K562 (cell line): ENCODE results near the gene DIRAS3. TPM values are rescaled to one million over a fixed set of nuclear protein-coding genes. Genes with fewer than 3 reads are reported as not detected.
A peak's percentile ranks its signal among the peaks of the same experiment; 100 is the strongest.
"Not testable (repeated sequence)": the region's sequence is repeated elsewhere in the genome, so short reads cannot be mapped to it uniquely, and the experiment has no call there.

Experiments used
- ATAC-seq: fragments of 200-7000 bp; cut with Tn5 transposase; 3 replicates; pipeline ENCODE4 v1.9.1; 2020; ENCODE audit warnings: moderate library complexity
- BruUV-seq: library from RNA; stranded (reverse); fragments of 400-500 nt; replicated peaks from 2 replicates; lab custom pipeline; 2021; lab: Mats Ljungman, UMichigan
- CTCF ChIA-PET: fragments of 300-600 bp; formaldehyde crosslinking; extraction: SDS; loops from one replicate; lab custom pipeline; 2021; ENCODE audit warnings: low intra/inter-chr PET ratio; lab: Yijun Ruan, JAX
- POLR2A ChIA-PET: fragments of 300-600, 350-650 bp; sonication (Branson Sonifier 250); formaldehyde crosslinking; extraction: SDS; loops from one replicate; lab custom pipeline; 2021; ENCODE audit warnings: antibody characterized with exemption, inconsistent platforms; lab: Yijun Ruan, JAX
- DNase-seq, 4 experiments: peaks; one replicate each; pipeline versions ENCODE4 v3.0.0 to v3.0.0-alpha.2; 2011 to 2018; ENCODE audit warnings: low spot score in 3 of 4, mixed read lengths in 3 of 4; ENCODE audit errors: extremely low read depth in 1 of 4
- FAIRE-seq: peaks from 2 replicates; lab custom pipeline; 2011; peaks lifted over from hg19 to GRCh38; lab: Jason Lieb, UNC
- H2AFZ ChIP-seq: 2 replicates; pipeline ENCODE4 v1.6.0; 2011; ENCODE audit warnings: low read depth, low read length, control low read depth, inconsistent platforms
- H3K27ac ChIP-seq: fragments of 200-600 bp; 3 replicates; pipeline ENCODE4 v1.8.0; 2011; ENCODE audit warnings: low read depth, mild to moderate bottlenecking, control low read depth, inconsistent platforms, low read length, moderate library complexity, mixed read lengths; ENCODE audit errors: extremely low read depth
- H3K27me3 ChIP-seq, 2 experiments: fragments of 300-600 bp in 1 of 2; 2 replicates in 1 of 2; 3 replicates in 1 of 2; pipeline versions ENCODE4 v1.6.0 to v1.8.0; 2011; ENCODE audit warnings: inconsistent platforms in 2 of 2, low read length in 2 of 2, mild to moderate bottlenecking in 1 of 2, mixed read lengths in 1 of 2, moderate library complexity in 1 of 2; ENCODE audit not compliant: control insufficient read depth in 2 of 2, insufficient read depth in 2 of 2
- H3K36me3 ChIP-seq: fragments of 300-600 bp; 3 replicates; pipeline ENCODE4 v1.8.0; 2011; ENCODE audit warnings: mild to moderate bottlenecking, low read length, inconsistent platforms; ENCODE audit not compliant: control insufficient read depth, insufficient read depth
- H3K4me1 ChIP-seq, 2 experiments: fragments of 200-600 bp in 1 of 2; replicated peaks in 1 of 2; 2 replicates in 1 of 2; 3 replicates in 1 of 2; pipeline versions ENCODE4 v1.5.1 to v1.8.0; 2011; ENCODE audit warnings: inconsistent platforms in 2 of 2, low read length in 2 of 2, mild to moderate bottlenecking in 1 of 2, mixed read lengths in 1 of 2, moderate library complexity in 1 of 2; ENCODE audit not compliant: control insufficient read depth in 2 of 2, insufficient read depth in 2 of 2
- H3K4me2 ChIP-seq: 2 replicates; pipeline ENCODE4 v1.6.1; 2011; ENCODE audit warnings: low read length, control low read depth, inconsistent platforms, mixed read lengths; ENCODE audit not compliant: insufficient read depth
- H3K4me3 ChIP-seq: fragments of 200-600 bp; sonication (generic), shearing (Covaris generic); 2 replicates; pipeline ENCODE4 v1.5.1; 2016; ENCODE audit warnings: control low read depth, inconsistent platforms
- H3K79me2 ChIP-seq: fragments of 200-600 bp; 3 replicates; pipeline ENCODE4 v1.8.0; 2011; ENCODE audit warnings: low read length, inconsistent platforms; ENCODE audit not compliant: control insufficient read depth, insufficient read depth
- H3K9ac ChIP-seq, 2 experiments: 2 replicates each; pipeline versions ENCODE4 v1.6.0 to v1.6.1; 2011; ENCODE audit warnings: low read depth in 2 of 2, low read length in 2 of 2, control low read depth in 1 of 2, inconsistent platforms in 1 of 2, mild to moderate bottlenecking in 1 of 2, mixed read lengths in 1 of 2; ENCODE audit not compliant: insufficient read depth in 1 of 2
- H3K9me1 ChIP-seq: one replicate; pipeline ENCODE4 v1.6.0; 2011; ENCODE audit warnings: inconsistent platforms, mild to moderate bottlenecking, low read length, moderate library complexity; ENCODE audit not compliant: control insufficient read depth, insufficient read depth
- H3K9me3 ChIP-seq: replicated peaks from 2 replicates; pipeline ENCODE4 v1.5.1; 2011; ENCODE audit warnings: low read depth, low read length, inconsistent platforms; ENCODE audit not compliant: control insufficient read depth, insufficient read depth
- H4K20me1 ChIP-seq: replicated peaks from 2 replicates; pipeline ENCODE4 v1.6.1; 2011; ENCODE audit warnings: low read length, inconsistent platforms, mixed read lengths; ENCODE audit not compliant: control insufficient read depth, insufficient read depth
- KLF10 ChIP-seq: fragments of 250-450 bp; sonication (Bioruptor Pico); IDR thresholded peaks from 2 replicates; pipeline ENCODE4 v1.6.1; 2021; ENCODE audit warnings: matching md5 sums
- RAD21 ChIP-seq, 2 experiments: fragments of 250-450 bp in 1 of 2; fragments of 450-650 bp in 1 of 2; sonication (Bioruptor Pico) in 1 of 2; formaldehyde crosslinking in 1 of 2; IDR thresholded peaks in 1 of 2; conservative IDR thresholded peaks in 1 of 2; 2 replicates each; pipeline versions ENCODE4 v1.4.0 to v1.8.0; 2020 to 2022; ENCODE audit warnings: mild to moderate bottlenecking in 2 of 2, moderate library complexity in 1 of 2
- REST ChIP-seq, 2 experiments: fragments of 450-650 bp; formaldehyde crosslinking in 1 of 2; IDR thresholded peaks; 2 replicates each; pipeline versions ENCODE4 v1.4.0 to v1.6.1; 2014 to 2020; ENCODE audit warnings: mild to moderate bottlenecking in 2 of 2, borderline replicate concordance in 1 of 2, low read depth in 1 of 2
- ZC3H11A ChIP-seq: IDR thresholded peaks from 2 replicates; pipeline ENCODE4 v1.6.1; 2012; ENCODE audit warnings: low read depth, low read length, improper control_type of control experiment
- ZNF445 ChIP-seq: fragments of 250-450 bp; sonication (Bioruptor Pico); IDR thresholded peaks from 2 replicates; pipeline ENCODE4 v1.4.0; 2020; ENCODE audit warnings: low read depth, mild to moderate bottlenecking, moderate library complexity
- whole genome bisulfite sequencing: fragments of 100-300 bp; shearing (Covaris generic); methylation state at CpG from one replicate; pipeline ENCODE4 v1.1.6; 2016; ENCODE audit warnings: low coverage, mixed read lengths; ENCODE audit not compliant: insufficient coverage; ENCODE audit errors: missing lambda C conversion rate; 5-methylcytosine and 5-hydroxymethylcytosine counted together
- in situ Hi-C: fragments of 300-500 bp; cut with MboI; formaldehyde crosslinking; loops from 4 replicates; pipeline ENCODE4 v1.15.0; 2018; ENCODE audit warnings: inconsistent platforms, mixed read lengths
- intact Hi-C: fragments of 100-400 bp; cut with micrococcal nuclease; formaldehyde crosslinking; loops from 2 replicates; pipeline ENCODE4 v1.14.2; 2022
- polyA plus RNA-seq, 8 experiments: library from polyadenylated mRNA; depleted of rRNA in 4 of 8; stranded (reverse) in 5 of 8; unstranded in 3 of 8; fragments of >200 nt; fragmentation: Nextera tagmentation in 2 of 8; fragmentation: Illumina TruSeq in 1 of 8; extraction: Ambion mirVana in 2 of 8; extraction: Trizol in 1 of 8; gene quantifications; 2 replicates each; pipeline versions ENCODE4 v1.2.1 to v1.2.3, GENCODE V29; 2011 to 2014; ENCODE audit warnings: inconsistent platforms in 1 of 8, missing spikeins in 1 of 8
- total RNA-seq, 7 experiments: library from RNA; depleted of rRNA in 6 of 7; stranded (reverse); fragments of >200 nt in 6 of 7; fragmentation: Illumina TruSeq in 2 of 7; extraction: Trizol in 2 of 7; gene quantifications; 2 replicates each; pipeline versions ENCODE4 v1.2.1 to v1.2.3, GENCODE V29; 2011 to 2021; ENCODE audit warnings: low replicate concordance in 1 of 7
- TF ChIP-seq, protein P1 (sequence below): fragments of 450-650 bp; formaldehyde crosslinking; IDR thresholded peaks from 2 replicates; pipeline ENCODE4 v1.4.0; 2020; ENCODE audit warnings: mild to moderate bottlenecking, moderate library complexity
- TF ChIP-seq, protein P2 (sequence below), 3 experiments: IDR thresholded peaks in 2 of 3; conservative IDR thresholded peaks in 1 of 3; 2 replicates each; pipeline ENCODE4 v1.5.1; 2011 to 2012; ENCODE audit warnings: low read length in 3 of 3, mild to moderate bottlenecking in 3 of 3, control low read depth in 2 of 3, improper control_type of control experiment in 1 of 3, inconsistent platforms in 1 of 3, low read depth in 1 of 3, mixed read lengths in 1 of 3, moderate library complexity in 1 of 3; ENCODE audit not compliant: insufficient read depth in 2 of 3

The DIRAS3 gene
- total and polyA plus RNA-seq, 9 of the 15 experiments (the other 6 are each of a cell fraction or from before 2014, with no cell fraction given): 7.9 to 96.1 (median 41.7) TPM

DNA sequence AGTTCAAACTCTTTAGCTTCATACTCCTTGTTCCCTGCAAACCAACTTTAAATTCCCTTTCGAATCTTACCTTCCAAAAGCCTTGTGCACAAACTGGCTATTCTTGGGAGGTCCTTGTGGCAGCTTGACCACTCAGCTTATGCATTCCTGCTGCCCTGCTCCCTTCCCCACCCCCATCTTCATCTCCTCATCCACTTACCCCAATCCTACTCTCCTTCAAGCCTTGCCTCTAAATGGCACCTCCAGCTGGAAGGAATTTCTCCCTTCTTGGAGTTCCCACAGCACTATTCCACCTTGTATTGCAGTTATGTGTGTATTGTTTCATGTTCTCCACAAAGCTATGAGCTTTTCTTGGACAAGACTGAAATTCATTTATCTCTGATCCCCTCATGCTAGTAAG lies 15.3 kb upstream of the DIRAS3 start (continued):
- TF ChIP-seq ZNF445 (CRISPR knock-in tag) (no peak), KLF10 (CRISPR knock-in tag) (no peak), ZC3H11A (no peak)

- H3K9ac ChIP-seq; H2AFZ ChIP-seq; CTCF ChIA-PET; H3K27me3 ChIP-seq; FAIRE-seq; H3K4me2 ChIP-seq; POLR2A ChIA-PET; TF ChIP-seq REST (CRISPR knock-in tag; IDR thresholded peaks at IDR 0.05; ENCODE audit: low read depth): not testable (repeated sequence)
- intact Hi-C loops: loop anchor here (5.0 kb wide), 1 partner anchor 284 kb away; no protein-coding TSS in a partner anchor
- TF ChIP-seq REST (IDR thresholded peaks at IDR 0.05; ENCODE audit: borderline replicate concordance) (peak; percentile 26; the same call in 1 of the 2 replicates), RAD21 (CRISPR knock-in tag; conservative IDR thresholded peaks at IDR 0.05 in 1 of 2, IDR thresholded peaks at IDR 0.05 in 1 of 2) (peak; percentile 30 to 70; a peak in 3 of 4 replicates)
- TF ChIP-seq, protein P1, sequence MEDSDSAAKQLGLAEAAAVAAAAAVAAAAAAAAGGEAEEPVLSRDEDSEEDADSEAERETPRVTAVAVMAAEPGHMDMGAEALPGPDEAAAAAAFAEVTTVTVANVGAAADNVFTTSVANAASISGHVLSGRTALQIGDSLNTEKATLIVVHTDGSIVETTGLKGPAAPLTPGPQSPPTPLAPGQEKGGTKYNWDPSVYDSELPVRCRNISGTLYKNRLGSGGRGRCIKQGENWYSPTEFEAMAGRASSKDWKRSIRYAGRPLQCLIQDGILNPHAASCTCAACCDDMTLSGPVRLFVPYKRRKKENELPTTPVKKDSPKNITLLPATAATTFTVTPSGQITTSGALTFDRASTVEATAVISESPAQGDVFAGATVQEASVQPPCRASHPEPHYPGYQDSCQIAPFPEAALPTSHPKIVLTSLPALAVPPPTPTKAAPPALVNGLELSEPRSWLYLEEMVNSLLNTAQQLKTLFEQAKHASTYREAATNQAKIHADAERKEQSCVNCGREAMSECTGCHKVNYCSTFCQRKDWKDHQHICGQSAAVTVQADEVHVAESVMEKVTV (CRISPR knock-in tag): 0 out of 2 replicates have a peak, but pooled peaks have one; percentile 15
- TF ChIP-seq, protein P2, sequence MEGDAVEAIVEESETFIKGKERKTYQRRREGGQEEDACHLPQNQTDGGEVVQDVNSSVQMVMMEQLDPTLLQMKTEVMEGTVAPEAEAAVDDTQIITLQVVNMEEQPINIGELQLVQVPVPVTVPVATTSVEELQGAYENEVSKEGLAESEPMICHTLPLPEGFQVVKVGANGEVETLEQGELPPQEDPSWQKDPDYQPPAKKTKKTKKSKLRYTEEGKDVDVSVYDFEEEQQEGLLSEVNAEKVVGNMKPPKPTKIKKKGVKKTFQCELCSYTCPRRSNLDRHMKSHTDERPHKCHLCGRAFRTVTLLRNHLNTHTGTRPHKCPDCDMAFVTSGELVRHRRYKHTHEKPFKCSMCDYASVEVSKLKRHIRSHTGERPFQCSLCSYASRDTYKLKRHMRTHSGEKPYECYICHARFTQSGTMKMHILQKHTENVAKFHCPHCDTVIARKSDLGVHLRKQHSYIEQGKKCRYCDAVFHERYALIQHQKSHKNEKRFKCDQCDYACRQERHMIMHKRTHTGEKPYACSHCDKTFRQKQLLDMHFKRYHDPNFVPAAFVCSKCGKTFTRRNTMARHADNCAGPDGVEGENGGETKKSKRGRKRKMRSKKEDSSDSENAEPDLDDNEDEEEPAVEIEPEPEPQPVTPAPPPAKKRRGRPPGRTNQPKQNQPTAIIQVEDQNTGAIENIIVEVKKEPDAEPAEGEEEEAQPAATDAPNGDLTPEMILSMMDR (IDR thresholded peaks at IDR 0.05 in 2 of 3, conservative IDR thresholded peaks at IDR 0.05 in 1 of 3; ENCODE audit: insufficient read depth in 2 of 3, low read depth in 1 of 3, low read length in 3 of 3): peak in 2 of 3 experiments; percentile 1 to 32; a peak in 1 of 6 replicates
- TF ChIP-seq, all 486 proteins: peak for 4; not testable (repeated sequence) for 482
- peak; percentile 74 for ATAC-seq
- H3K27ac ChIP-seq, H3K36me3 ChIP-seq, in situ Hi-C loops, H4K20me1 ChIP-seq, BruUV-seq, H3K79me2 ChIP-seq, H3K9me3 ChIP-seq, H3K4me3 ChIP-seq, H3K9me1 ChIP-seq, H3K4me1 ChIP-seq: not testable (repeated sequence)
- peak in 1 of 4 experiments; percentile 24 for DNase-seq
- 9% methylated on average over 6 of the region's 6 CpGs for WGBS
These were observed 7.6 kb upstream of the DIRAS3 start for GRCh38 chr1:68058053-68058452.
